Fibroblast of the conjunctiva (primary cell): ENCODE results near the gene MAP3K7.
A peak's percentile ranks its signal among the peaks of the same experiment; 100 is the strongest.

ENCODE experiments used
- DNase-seq: peaks from one replicate; pipeline ENCODE4 v3.0.0-alpha.2; 2010; ENCODE audit warnings: low read depth

Gene MAP3K7

GRCh38 chr6:90586836-90587638 lies at the start of gene MAP3K7:
Gene MAP3K7 (minus strand): TSS chr6:90587072. CDS start chr6:90586883, 189 bp downstream.
- peak; percentile 94 for DNase-seq

- DNase-seq = no peak
Observed at GRCh38 chr6:90631046-90631445, 44.2 kb upstream of the MAP3K7 start.

- no peak for DNase-seq
Observed at GRCh38 chr6:90621581-90621980, 34.7 kb upstream of the MAP3K7 start.

GRCh38 chr6:90619221-90619620 lies 32.3 kb upstream of the MAP3K7 start:
- no peak for DNase-seq

- DNase-seq = no peak
Observed at GRCh38 chr6:90612313-90612680, 25.4 kb upstream of the MAP3K7 start.

GRCh38 chr6:90611543-90612312 lies 24.9 kb upstream of the MAP3K7 start:
- DNase-seq = no peak

- DNase-seq = no peak
Observed at GRCh38 chr6:90610751-90611542, 24.1 kb upstream of the MAP3K7 start.

- no peak for DNase-seq
Observed at GRCh38 chr6:90610301-90610750, 23.5 kb upstream of the MAP3K7 start.

GRCh38 chr6:90605749-90606340 lies 19.0 kb upstream of the MAP3K7 start:
- no peak for DNase-seq

- no peak for DNase-seq
Observed at GRCh38 chr6:90604546-90604945, 17.7 kb upstream of the MAP3K7 start.

- DNase-seq = no peak
Observed at GRCh38 chr6:90599151-90599550, 12.3 kb upstream of the MAP3K7 start.

GRCh38 chr6:90598192-90598951 lies 11.5 kb upstream of the MAP3K7 start:
- DNase-seq = no peak

- DNase-seq = no peak
Observed at GRCh38 chr6:90596967-90597539, 10.2 kb upstream of the MAP3K7 start.

GRCh38 chr6:90595854-90596253 lies 9.0 kb upstream of the MAP3K7 start:
- no peak for DNase-seq

- DNase-seq = no peak
Observed at GRCh38 chr6:90586546-90586835, 381 bp downstream of the MAP3K7 start.

GRCh38 chr6:90584636-90585255 lies 2.1 kb downstream of the MAP3K7 start:
- no peak for DNase-seq

GRCh38 chr6:90583836-90584481 lies 2.9 kb downstream of the MAP3K7 start:
- no peak for DNase-seq

- DNase-seq = no peak
Observed at GRCh38 chr6:90583179-90583835, 3.6 kb downstream of the MAP3K7 start.

- DNase-seq = no peak
Observed at GRCh38 chr6:90581146-90581545, 5.7 kb downstream of the MAP3K7 start.
